Right cardiac atrium (tissue), 5 donors: ENCODE measurements around the gene SERINC5. TPM values are rescaled to one million over a fixed set of nuclear protein-coding genes. Genes with fewer than 3 reads are reported as not detected.
"Not testable (repeated sequence)": the region's sequence is repeated elsewhere in the genome, so short reads cannot be mapped to it uniquely, and the experiment has no call there.

Experiments used
- ATAC-seq, 2 donors: fragments of 200-7000 bp; cut with Tn5 transposase; one replicate each; pipeline versions ENCODE4 v1.8.0 to v1.9.1; 2020; ENCODE audit warnings: moderate library complexity in 2 of 2, mild to moderate bottlenecking in 1 of 2
- DNase-seq, 3 donors: peaks; one replicate each; pipeline ENCODE4 v3.0.0-alpha.2; 2020
- H3K27ac ChIP-seq: one replicate; pipeline ENCODE4 v1.5.1; 2013; ENCODE audit warnings: mild to moderate bottlenecking, low read length, control low read depth, moderate library complexity
- H3K27me3 ChIP-seq: one replicate; pipeline ENCODE4 v1.6.1; 2013; ENCODE audit not compliant: control insufficient read depth, insufficient read depth
- H3K4me1 ChIP-seq: one replicate; pipeline ENCODE4 v1.6.1; 2013; ENCODE audit warnings: low read length; ENCODE audit not compliant: control insufficient read depth, insufficient read depth
- H3K4me3 ChIP-seq: one replicate; pipeline ENCODE4 v1.5.1; 2013; ENCODE audit warnings: low read length, control low read depth
- H3K9me3 ChIP-seq: one replicate; pipeline ENCODE4 v1.6.1; 2013; ENCODE audit warnings: low read length; ENCODE audit not compliant: control insufficient read depth
- WGBS: extraction: QIAGEN DNeasy Blood & Tissue Kit; methylation state at CpG from one replicate; pipeline ENCODE4 v1.1.7; 2013; 5-methylcytosine and 5-hydroxymethylcytosine counted together
- intact Hi-C, 4 donors: fragments of 100-400 bp; cut with DNase I; formaldehyde crosslinking; loops; one replicate each; pipeline versions ENCODE4 v1.11.0 to v1.14.0; 2022 to 2023
- polyA plus RNA-seq: library from polyadenylated mRNA; stranded (reverse); fragments of 200-250 nt; gene quantifications from one replicate; pipeline ENCODE4 v1.2.3, GENCODE V29; 2013
- total RNA-seq, 4 donors: library from RNA; stranded (reverse); fragmentation: NEBNext Ultra II Directional; extraction: Animal tissue kit (Norgen Biotek cat#: 25700); gene quantifications; one replicate each; pipeline ENCODE4 v1.2.1, GENCODE V29; 2021
- donor health status: healthy with polysubstance abuse.
- donor health status: DM: no; HTN: yes; CAD: no.
- donor health status: DM: no; HTN: no; CAD: no.
- donor health status: DM: no; HTN: yes; CAD: no; lungs with severe emphysema.
- donor health status: DM: yes; HTN: yes; CAD: no.

The SERINC5 gene
- total and polyA plus RNA-seq, 5 donors, result 3.5 to 13.4 (median 11.6) TPM

GRCh38 chr5:80094236-80094738 is 161.6 kb downstream of the SERINC5 start:
- Histone ChIP-seq H3K4me3 (no peak overlapping the region), H3K9me3 (no peaks in the 10 kb centered on the region), H3K4me1 (no peaks in the 10 kb centered on the region), H3K27me3 (no peaks in the 10 kb centered on the region), H3K27ac (no peak overlapping the region)
- intact Hi-C loops, result loop anchor here (5.0 to 10.0 kb wide), 3 partner anchors 181 to 213 kb away; no protein-coding TSS in a partner anchor
- WGBS, result 50% methylated on average over 5 of the region's 5 CpGs
- DNase-seq, result no peak
- no peak for ATAC-seq

DNA sequence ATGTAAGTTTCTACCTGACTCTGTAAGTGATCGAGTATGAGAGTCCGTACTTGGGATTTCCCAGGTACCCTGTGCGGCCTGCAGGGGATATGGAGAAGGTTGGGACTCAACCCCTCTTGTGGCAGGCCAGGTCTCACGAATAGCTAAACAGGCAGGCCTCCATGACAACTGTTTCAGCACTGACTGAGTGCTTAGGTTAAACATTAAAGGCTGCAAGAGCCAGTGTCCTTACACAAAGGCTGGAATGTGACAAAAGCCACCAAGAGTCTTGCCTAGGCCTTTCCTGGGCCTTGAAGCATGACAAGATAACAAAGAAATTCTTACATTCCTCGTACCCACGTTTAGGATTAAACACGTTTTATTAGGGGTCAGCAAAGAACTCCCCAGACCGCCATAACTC is 162.1 kb downstream of the SERINC5 start:
- Histone ChIP-seq H3K27ac (no peak overlapping the region), H3K27me3 (no peaks in the 10 kb centered on the region), H3K4me3 (no peak overlapping the region), H3K9me3 (no peaks in the 10 kb centered on the region), H3K4me1 (no peaks in the 10 kb centered on the region)
- ATAC-seq, result no peak
- DNase-seq, result no peak
- intact Hi-C loops, result loop anchor here (2.0 to 10.0 kb wide), 4 partner anchors 181 to 214 kb away; no protein-coding TSS in a partner anchor
- 58% methylated on average over 8 of the region's 8 CpGs for WGBS

DNA sequence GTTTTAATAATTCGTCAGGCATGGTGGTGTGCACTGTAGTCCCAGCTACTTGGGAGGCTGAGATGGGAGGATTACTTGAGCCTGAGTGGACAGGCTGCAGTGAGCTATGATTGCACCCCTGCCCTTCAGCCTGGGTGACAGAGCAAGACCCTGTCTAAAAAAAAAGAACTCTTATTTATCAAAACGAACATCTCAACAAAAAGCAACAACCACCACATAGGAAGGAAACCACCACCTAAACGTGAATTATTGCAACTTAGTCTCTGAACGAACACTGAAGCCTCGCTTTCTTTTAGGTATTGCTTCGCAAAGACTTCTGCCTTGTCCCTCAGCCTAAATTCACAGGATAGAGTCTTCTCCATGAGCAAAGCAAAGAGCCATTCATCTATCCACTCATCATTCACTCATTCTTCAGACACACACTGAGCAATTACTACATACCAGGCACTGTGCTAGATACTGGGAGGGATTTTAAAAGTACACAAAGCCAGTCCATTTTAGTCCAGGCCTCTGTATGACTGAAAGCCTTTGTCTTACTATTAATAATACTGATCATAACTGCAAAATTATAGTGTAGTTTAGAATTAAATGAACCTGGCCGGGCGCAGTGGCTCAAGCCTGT is 163.3 kb downstream of the SERINC5 start:
- Histone ChIP-seq H3K27me3 (no peaks in the 10 kb centered on the region), H3K9me3 (no peaks in the 10 kb centered on the region), H3K4me3 (no peak overlapping the region), H3K4me1 (no peaks in the 10 kb centered on the region), H3K27ac (no peak overlapping the region)
- intact Hi-C loops, result loop anchor here (2.0 to 10.0 kb wide), 4 partner anchors 182 to 215 kb away; no protein-coding TSS in a partner anchor
- ATAC-seq (no peak), DNase-seq (no peak)
- WGBS, result 88% methylated on average over 8 of the region's 8 CpGs

GRCh38 chr5:80091792-80092192 is 164.1 kb downstream of the SERINC5 start:
- not testable (repeated sequence) for H3K4me1 ChIP-seq, H3K27ac ChIP-seq, H3K9me3 ChIP-seq, H3K27me3 ChIP-seq, H3K4me3 ChIP-seq
- ATAC-seq, result peak; percentile 64 to 73
- intact Hi-C loops, result loop anchor here (2.0 to 10.0 kb wide), 4 partner anchors 183 to 216 kb away; no protein-coding TSS in a partner anchor
- WGBS, result 29% methylated on average over 15 of the region's 15 CpGs
- peak in 2 of 3 donors; percentile 68 to 78 for DNase-seq

- 93% methylated on average over 5 of the region's 5 CpGs for WGBS
- ATAC-seq (no peak), DNase-seq (no peak)
- no peaks in the 10 kb centered on the region for H3K4me1 ChIP-seq
- no peaks in the 10 kb centered on the region for H3K9me3 ChIP-seq
- H3K27me3 ChIP-seq, result no peaks in the 10 kb centered on the region
- intact Hi-C loops, result loop anchor here (2.0 to 10.0 kb wide), 4 partner anchors 184 to 216 kb away; no protein-coding TSS in a partner anchor
- H3K4me3 ChIP-seq, result no peak overlapping the region
- no peak overlapping the region for H3K27ac ChIP-seq
Observed at GRCh38 chr5:80090884-80091166, 165.0 kb downstream of the SERINC5 start.

DNA sequence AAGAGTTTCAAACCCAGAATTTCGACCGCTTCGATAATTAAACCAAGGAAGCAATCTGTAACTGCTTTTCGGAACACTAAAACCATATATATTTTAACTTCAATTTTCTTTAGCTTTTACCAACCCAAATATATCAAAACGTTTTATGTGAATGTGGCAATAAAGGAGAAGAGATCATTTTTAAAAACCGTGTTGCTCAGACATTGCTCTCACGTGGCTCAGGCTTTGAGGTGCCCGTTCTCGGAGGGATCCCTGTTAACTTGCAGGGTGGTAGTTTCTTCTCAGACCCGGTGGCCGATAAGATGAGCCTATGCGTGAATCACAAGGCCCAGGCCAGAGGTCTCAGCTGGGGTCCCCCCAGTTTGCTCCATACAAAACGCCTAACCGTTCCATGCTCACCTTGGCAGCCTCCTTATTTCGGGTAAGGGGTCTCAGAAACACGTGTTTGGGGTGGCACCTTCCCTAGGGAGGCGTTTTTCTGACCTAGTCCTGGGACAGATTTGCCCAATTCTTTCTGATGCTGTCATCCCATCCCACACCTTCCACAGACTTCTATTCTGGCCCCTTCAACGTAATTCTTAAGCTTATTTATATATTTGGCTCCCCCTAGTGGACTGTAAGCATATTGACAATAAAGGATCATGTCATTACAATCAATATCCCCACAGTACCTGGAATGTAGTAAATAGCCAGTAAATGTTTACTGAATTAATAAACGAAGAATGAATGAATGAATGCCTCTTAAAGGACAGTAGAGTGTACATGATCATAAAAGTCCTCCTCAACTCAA is 172.6 kb downstream of the SERINC5 start:
- intact Hi-C loops, result loop anchor here in 2 of 4 donors (5.0 to 10.0 kb wide), 2 partner anchors 226 to 228 kb away; no protein-coding TSS in a partner anchor
- peak overlapping the region; percentile 77 for H3K27ac ChIP-seq
- DNase-seq (peak in 2 of 3 donors; percentile 31 to 47), ATAC-seq (peak; percentile 85 to 90)
- no peaks in the 10 kb centered on the region for H3K4me1 ChIP-seq
- WGBS, result 16% methylated on average over 19 of the region's 19 CpGs
- no peaks in the 10 kb centered on the region for H3K27me3 ChIP-seq
- H3K9me3 ChIP-seq, result no peaks in the 10 kb centered on the region
- H3K4me3 ChIP-seq, result peak overlapping the region; percentile 52

GRCh38 chr5:80082731-80083100 is 173.1 kb downstream of the SERINC5 start:
- peak; percentile 79 to 90 (median 87) for DNase-seq
- WGBS, result 3% methylated on average over 16 of the region's 16 CpGs
- ATAC-seq, result peak; percentile 91 to 93
- H3K27me3 ChIP-seq, result no peaks in the 10 kb centered on the region
- no peaks in the 10 kb centered on the region for H3K4me1 ChIP-seq
- H3K9me3 ChIP-seq, result no peaks in the 10 kb centered on the region
- intact Hi-C loops, result loop anchor here in 2 of 4 donors (5.0 to 10.0 kb wide), 2 partner anchors 225 to 228 kb away; no protein-coding TSS in a partner anchor
- no peak overlapping the region for H3K27ac ChIP-seq
- H3K4me3 ChIP-seq, result peak overlapping the region; percentile 52

DNA sequence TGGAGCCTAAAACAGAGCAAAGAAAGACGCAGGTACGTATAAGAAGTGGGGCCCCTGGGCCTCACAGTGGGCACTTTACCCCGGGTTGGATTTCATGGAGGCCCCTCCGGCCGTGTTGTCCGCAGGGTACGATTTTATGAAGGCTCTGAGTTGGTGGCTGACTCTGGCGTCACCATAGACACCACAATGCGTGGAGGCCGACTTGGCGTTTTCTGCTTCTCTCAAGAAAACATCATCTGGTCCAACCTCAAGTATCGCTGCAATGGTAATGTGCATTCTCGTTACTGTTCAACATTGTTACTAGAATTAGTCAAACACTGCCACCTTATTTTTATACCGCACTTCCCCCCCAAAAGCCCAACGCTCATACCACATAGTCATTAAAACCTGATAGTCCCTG is 173.6 kb downstream of the SERINC5 start:
- no peak for DNase-seq
- intact Hi-C loops, result loop anchor here in 2 of 4 donors (5.0 to 10.0 kb wide), 2 partner anchors 225 to 227 kb away; no protein-coding TSS in a partner anchor
- ATAC-seq, result no peak
- no peak overlapping the region for H3K4me3 ChIP-seq
- H3K4me1 ChIP-seq, result no peaks in the 10 kb centered on the region
- WGBS, result 89% methylated on average over 15 of the region's 15 CpGs
- H3K27me3 ChIP-seq, result no peaks in the 10 kb centered on the region
- H3K9me3 ChIP-seq, result no peaks in the 10 kb centered on the region
- no peak overlapping the region for H3K27ac ChIP-seq

GRCh38 chr5:80078921-80079320 is 176.9 kb downstream of the SERINC5 start:
- DNase-seq, result no peak
- no peak overlapping the region for H3K4me3 ChIP-seq
- intact Hi-C loops, result no loop called here
- H3K9me3 ChIP-seq, result no peaks in the 10 kb centered on the region
- no peak overlapping the region for H3K27ac ChIP-seq
- WGBS, result 77% methylated on average over 4 of the region's 4 CpGs
- no peak for ATAC-seq
- no peaks in the 10 kb centered on the region for H3K27me3 ChIP-seq
- H3K4me1 ChIP-seq, result peaks cover 2% of the 10 kb centered on the region

DNA sequence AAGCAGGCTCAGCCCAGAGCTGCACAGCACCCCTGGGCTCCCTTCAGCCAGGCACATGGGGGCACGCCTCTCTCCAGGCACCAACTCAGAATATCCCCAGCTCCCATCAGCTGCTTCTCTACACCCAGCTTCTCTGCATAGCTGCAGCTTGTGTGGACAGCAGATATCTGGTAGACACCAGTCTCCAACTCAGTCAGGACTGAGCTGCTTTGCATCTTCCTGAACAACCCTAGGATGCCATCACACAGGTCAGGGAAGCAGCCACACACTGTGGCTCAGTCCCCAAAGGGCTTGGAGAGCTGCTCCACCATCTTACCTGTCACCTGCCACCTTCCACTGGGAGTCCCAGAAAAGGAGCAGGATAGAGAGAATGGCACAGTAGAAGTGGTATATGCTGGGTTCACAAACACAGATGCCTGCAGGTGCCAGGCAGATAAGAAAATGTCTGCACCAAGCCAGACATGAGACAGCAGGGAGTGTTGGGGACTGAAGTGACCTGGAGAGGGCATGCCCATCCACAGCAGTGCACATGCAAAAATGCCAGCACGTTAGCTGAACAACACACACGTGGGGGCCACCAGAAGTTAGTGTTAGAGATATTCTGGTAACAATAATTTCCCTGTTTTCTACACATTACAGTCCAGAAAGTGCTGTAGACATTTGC is 178.7 kb downstream of the SERINC5 start:
- Histone ChIP-seq H3K4me3 (no peak overlapping the region), H3K4me1 (peaks cover 2% of the 10 kb centered on the region), H3K9me3 (no peaks in the 10 kb centered on the region), H3K27ac (no peak overlapping the region), H3K27me3 (no peaks in the 10 kb centered on the region)
- ATAC-seq (peak in 1 of 2 donors; percentile 44), DNase-seq (no peak)
- 71% methylated on average over 3 of the region's 3 CpGs for WGBS
- intact Hi-C loops, result no loop called here
